Liver (tissue), 3 donors: ENCODE results near the gene UBE2F.

ENCODE experiments used
- ATF3 ChIP-seq: IDR thresholded peaks from 2 replicates; pipeline ENCODE4 v1.6.1; 2016; ENCODE audit warnings: antibody characterized with exemption
- GABPA ChIP-seq, 2 donors: IDR thresholded peaks in 1 of 2; conservative IDR thresholded peaks in 1 of 2; 2 replicates each; pipeline ENCODE4 v1.6.1; 2016; ENCODE audit warnings: antibody characterized with exemption in 2 of 2, mild to moderate bottlenecking in 1 of 2, moderate library complexity in 1 of 2
- JUND ChIP-seq, 2 donors: IDR thresholded peaks; 2 replicates each; pipeline ENCODE4 v1.6.1; 2016; ENCODE audit warnings: antibody characterized with exemption in 2 of 2
- NR2F2 ChIP-seq: IDR thresholded peaks from 2 replicates; pipeline ENCODE4 v1.6.1; 2016; ENCODE audit warnings: antibody characterized with exemption
- RAD21 ChIP-seq, 2 donors: IDR thresholded peaks; 2 replicates each; pipeline ENCODE4 v1.6.1; 2016; ENCODE audit warnings: antibody characterized with exemption in 2 of 2, mild to moderate bottlenecking in 2 of 2
- SP1 ChIP-seq: IDR thresholded peaks from 2 replicates; pipeline ENCODE4 v1.6.1; 2018; ENCODE audit warnings: antibody characterized with exemption, mild to moderate bottlenecking
- TAF1 ChIP-seq: conservative IDR thresholded peaks from 2 replicates; pipeline ENCODE4 v1.6.1; 2016; ENCODE audit warnings: antibody characterized with exemption, mild to moderate bottlenecking
- ZBTB33 ChIP-seq: IDR thresholded peaks from 2 replicates; pipeline ENCODE4 v1.6.1; 2016; ENCODE audit warnings: antibody characterized with exemption
- TF ChIP-seq, protein P1 (sequence below): fragments of 150-350 bp; IDR thresholded peaks from 2 replicates; pipeline ENCODE4 v1.5.1; 2017; ENCODE audit warnings: improper control_type of control experiment, low read depth, low read length; ENCODE audit not compliant: missing input control
- TF ChIP-seq, protein P2 (sequence below): IDR thresholded peaks from 2 replicates; pipeline ENCODE4 v1.6.1; 2016; ENCODE audit warnings: antibody characterized with exemption, mild to moderate bottlenecking
- TF ChIP-seq, protein P3 (sequence below): IDR thresholded peaks from 2 replicates; pipeline ENCODE4 v1.6.1; 2016; ENCODE audit warnings: antibody characterized with exemption
- donor health status: healthy.
- donor health status: healthy.

GRCh38 chr2:238030422-238031155, 63.8 kb downstream of the UBE2F start:
- TF ChIP-seq ATF3 (no peak), SP1 (no peak), RAD21 (IDR thresholded peaks at IDR 0.05) (no peak), JUND (IDR thresholded peaks at IDR 0.05) (no peak), GABPA (IDR thresholded peaks at IDR 0.05 in 1 of 2, conservative IDR thresholded peaks at IDR 0.05 in 1 of 2) (no peak), TAF1 (no peak), NR2F2 (no peak), ZBTB33 (no peak)
- TF ChIP-seq, protein P1, sequence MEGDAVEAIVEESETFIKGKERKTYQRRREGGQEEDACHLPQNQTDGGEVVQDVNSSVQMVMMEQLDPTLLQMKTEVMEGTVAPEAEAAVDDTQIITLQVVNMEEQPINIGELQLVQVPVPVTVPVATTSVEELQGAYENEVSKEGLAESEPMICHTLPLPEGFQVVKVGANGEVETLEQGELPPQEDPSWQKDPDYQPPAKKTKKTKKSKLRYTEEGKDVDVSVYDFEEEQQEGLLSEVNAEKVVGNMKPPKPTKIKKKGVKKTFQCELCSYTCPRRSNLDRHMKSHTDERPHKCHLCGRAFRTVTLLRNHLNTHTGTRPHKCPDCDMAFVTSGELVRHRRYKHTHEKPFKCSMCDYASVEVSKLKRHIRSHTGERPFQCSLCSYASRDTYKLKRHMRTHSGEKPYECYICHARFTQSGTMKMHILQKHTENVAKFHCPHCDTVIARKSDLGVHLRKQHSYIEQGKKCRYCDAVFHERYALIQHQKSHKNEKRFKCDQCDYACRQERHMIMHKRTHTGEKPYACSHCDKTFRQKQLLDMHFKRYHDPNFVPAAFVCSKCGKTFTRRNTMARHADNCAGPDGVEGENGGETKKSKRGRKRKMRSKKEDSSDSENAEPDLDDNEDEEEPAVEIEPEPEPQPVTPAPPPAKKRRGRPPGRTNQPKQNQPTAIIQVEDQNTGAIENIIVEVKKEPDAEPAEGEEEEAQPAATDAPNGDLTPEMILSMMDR, result no peak
- TF ChIP-seq, protein P2, sequence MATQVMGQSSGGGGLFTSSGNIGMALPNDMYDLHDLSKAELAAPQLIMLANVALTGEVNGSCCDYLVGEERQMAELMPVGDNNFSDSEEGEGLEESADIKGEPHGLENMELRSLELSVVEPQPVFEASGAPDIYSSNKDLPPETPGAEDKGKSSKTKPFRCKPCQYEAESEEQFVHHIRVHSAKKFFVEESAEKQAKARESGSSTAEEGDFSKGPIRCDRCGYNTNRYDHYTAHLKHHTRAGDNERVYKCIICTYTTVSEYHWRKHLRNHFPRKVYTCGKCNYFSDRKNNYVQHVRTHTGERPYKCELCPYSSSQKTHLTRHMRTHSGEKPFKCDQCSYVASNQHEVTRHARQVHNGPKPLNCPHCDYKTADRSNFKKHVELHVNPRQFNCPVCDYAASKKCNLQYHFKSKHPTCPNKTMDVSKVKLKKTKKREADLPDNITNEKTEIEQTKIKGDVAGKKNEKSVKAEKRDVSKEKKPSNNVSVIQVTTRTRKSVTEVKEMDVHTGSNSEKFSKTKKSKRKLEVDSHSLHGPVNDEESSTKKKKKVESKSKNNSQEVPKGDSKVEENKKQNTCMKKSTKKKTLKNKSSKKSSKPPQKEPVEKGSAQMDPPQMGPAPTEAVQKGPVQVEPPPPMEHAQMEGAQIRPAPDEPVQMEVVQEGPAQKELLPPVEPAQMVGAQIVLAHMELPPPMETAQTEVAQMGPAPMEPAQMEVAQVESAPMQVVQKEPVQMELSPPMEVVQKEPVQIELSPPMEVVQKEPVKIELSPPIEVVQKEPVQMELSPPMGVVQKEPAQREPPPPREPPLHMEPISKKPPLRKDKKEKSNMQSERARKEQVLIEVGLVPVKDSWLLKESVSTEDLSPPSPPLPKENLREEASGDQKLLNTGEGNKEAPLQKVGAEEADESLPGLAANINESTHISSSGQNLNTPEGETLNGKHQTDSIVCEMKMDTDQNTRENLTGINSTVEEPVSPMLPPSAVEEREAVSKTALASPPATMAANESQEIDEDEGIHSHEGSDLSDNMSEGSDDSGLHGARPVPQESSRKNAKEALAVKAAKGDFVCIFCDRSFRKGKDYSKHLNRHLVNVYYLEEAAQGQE, result no peak
- TF ChIP-seq, protein P3, sequence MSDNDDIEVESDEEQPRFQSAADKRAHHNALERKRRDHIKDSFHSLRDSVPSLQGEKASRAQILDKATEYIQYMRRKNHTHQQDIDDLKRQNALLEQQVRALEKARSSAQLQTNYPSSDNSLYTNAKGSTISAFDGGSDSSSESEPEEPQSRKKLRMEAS, result no peak
